Parathyroid adenoma (tissue), 2 donors: ENCODE data around the gene RPL37.
"Not testable (repeated sequence)": the region's sequence is repeated elsewhere in the genome, so short reads cannot be mapped to it uniquely, and the experiment has no call there.

Experiments used
- H2AFZ ChIP-seq: fragments of 300-600 bp; sonication (generic); one replicate; pipeline ENCODE4 v1.7.0; 2017; ENCODE audit warnings: antibody characterized with exemption, mild to moderate bottlenecking
- H3K27ac ChIP-seq: fragments of 300-600 bp; sonication (generic); one replicate; pipeline ENCODE4 v1.7.0; 2017
- H3K27me3 ChIP-seq: fragments of 300-600 bp; sonication (generic); one replicate; pipeline ENCODE4 v1.7.0; 2017; ENCODE audit warnings: low read length; ENCODE audit not compliant: control insufficient read depth, insufficient read depth
- H3K36me3 ChIP-seq: fragments of 300-600 bp; sonication (generic); one replicate; pipeline ENCODE4 v1.7.0; 2017; ENCODE audit warnings: low read length; ENCODE audit not compliant: control insufficient read depth, insufficient read depth
- H3K4me1 ChIP-seq: fragments of 300-600 bp; sonication (generic); one replicate; pipeline ENCODE4 v1.7.0; 2017; ENCODE audit warnings: control low read depth
- H3K4me2 ChIP-seq: fragments of 300-600 bp; sonication (generic); one replicate; pipeline ENCODE4 v1.7.0; 2017; ENCODE audit warnings: low read length
- H3K4me3 ChIP-seq: fragments of 300-600 bp; sonication (generic); one replicate; pipeline ENCODE4 v1.7.0; 2017; ENCODE audit warnings: low read depth, low read length
- H3K79me2 ChIP-seq: fragments of 300-600 bp; sonication (generic); one replicate; pipeline ENCODE4 v1.7.0; 2017; ENCODE audit warnings: control low read depth
- H3K9ac ChIP-seq: fragments of 300-600 bp; sonication (generic); one replicate; pipeline ENCODE4 v1.7.0; 2017; ENCODE audit warnings: mild to moderate bottlenecking
- H3K9me3 ChIP-seq: fragments of 300-600 bp; sonication (generic); one replicate; pipeline ENCODE4 v1.7.0; 2017; ENCODE audit warnings: low read length; ENCODE audit not compliant: control insufficient read depth
- CTCF ChIP-seq: fragments of 300-600 bp; sonication (generic); IDR thresholded peaks from one replicate; pipeline ENCODE4 v1.7.0; 2017; ENCODE audit warnings: antibody characterized with exemption, mild to moderate bottlenecking
- donor health status: primary hyperparathyroidism.

RPL37 gene

DNA sequence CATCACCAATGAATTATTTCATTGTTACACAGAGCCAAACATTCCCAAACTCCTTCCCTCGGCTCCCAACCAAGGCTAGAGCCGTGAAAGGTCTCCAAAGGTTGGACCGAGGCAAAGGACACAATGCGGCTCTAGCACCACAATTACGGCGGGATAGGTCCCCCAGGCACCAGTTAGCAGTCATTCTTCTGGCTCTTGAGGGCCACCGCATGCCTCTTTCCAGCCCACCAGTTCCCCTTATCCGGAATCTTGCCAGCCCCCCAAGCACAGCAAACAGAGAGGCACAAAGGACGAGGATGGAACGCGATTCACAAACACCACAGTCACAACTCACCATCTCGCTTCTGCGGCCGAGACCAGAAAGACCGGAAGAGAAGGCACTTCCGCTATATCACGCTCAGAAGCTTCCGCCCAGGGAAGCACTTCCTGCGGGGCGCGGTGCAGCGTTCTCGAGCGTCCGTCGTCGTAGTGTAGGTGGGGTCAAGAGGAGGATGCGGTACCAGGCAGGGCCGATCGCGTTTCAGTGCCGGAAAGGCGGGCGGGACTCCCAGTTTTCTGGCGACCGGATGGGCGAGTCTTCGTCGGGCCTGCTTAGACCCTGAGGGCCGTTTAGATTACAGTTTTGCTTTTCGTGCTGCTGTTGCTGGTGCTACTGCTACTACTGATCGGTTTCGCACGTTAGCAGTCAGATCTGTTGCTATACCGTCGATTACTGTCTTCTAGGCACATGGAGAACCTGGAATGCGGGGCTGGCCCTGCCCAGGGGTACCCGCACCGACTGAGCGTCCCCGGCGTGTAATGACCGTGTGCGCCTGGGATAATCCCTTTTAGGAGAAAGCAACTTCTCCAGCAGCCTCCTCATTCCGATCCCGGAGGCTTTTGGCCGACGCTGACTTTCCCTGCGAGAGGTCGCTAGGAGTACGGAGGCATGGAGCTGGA lies at the start of gene RPL37:
Gene RPL37, minus strand, starts transcription at position 374 of the 939 bp plus-strand sequence. Its CDS starts 37 bp downstream, at position 337.
- peak within 1 kb of the TSS; percentile 84 for H3K4me2 ChIP-seq
- no peaks in the 10 kb centered on the region for H3K9me3 ChIP-seq
- no peak for TF ChIP-seq CTCF
- H3K9ac ChIP-seq = peak within 1 kb of the TSS; percentile 81
- peak within 1 kb of the TSS; percentile 90 for H3K27ac ChIP-seq
- peak within 1 kb of the TSS; percentile 86 for H3K4me3 ChIP-seq
- peak within 1 kb of the TSS; percentile 96 for H2AFZ ChIP-seq
- H3K36me3 ChIP-seq = no peaks in the 10 kb centered on the region
- H3K79me2 ChIP-seq = no peaks in the 10 kb centered on the region
- peaks cover 12% of the 10 kb centered on the region for H3K4me1 ChIP-seq
- no peaks in the 10 kb centered on the region for H3K27me3 ChIP-seq

DNA sequence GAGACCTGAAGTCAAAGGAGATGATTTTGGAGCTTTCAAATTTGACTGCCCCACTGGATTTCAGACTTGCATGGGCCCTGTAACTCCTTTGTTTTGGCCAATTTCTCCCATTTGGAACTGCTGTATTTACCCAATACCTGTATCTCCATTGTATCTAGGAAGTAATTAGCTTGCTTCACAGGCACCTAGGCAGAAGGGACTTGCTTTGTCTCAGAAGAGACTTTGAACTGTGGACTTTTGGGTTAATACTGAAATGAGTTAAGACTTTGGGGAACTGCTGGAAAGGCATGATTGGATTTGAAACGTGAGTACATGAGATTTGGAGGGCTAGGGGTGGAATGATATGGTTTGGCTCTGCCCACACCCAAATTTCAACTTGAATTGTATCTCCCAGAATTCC lies 48.0 kb upstream of the RPL37 start:
- not testable (repeated sequence) for H3K9ac ChIP-seq, H3K4me1 ChIP-seq, H3K36me3 ChIP-seq, H2AFZ ChIP-seq, H3K27me3 ChIP-seq, H3K4me3 ChIP-seq, H3K9me3 ChIP-seq, H3K79me2 ChIP-seq, H3K4me2 ChIP-seq, H3K27ac ChIP-seq

DNA sequence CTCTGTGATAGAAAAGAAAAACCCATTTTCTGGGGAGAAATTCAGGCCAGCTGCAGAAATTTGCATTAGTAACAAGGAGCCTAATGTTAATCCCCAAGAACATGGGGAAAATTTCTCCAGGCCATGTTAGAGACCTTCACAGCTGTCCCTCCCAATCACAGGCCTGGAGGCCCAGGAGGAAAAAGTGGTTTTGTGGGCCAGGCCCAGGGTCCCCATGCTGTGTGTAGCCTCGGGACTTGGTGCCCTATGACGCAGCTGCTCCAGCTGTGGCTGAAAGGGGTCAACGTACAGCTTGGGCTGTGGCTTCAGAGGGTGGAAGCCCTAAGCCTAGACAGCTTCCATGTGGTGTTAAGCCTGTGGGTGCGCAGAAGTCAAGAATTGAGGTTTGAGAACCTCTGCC lies 47.3 kb upstream of the RPL37 start:
- no peak for TF ChIP-seq CTCF
- Histone ChIP-seq H3K27ac (no peak overlapping the region), H2AFZ (no peak overlapping the region)

GRCh38 chr5:40879163-40879942 lies 44.3 kb upstream of the RPL37 start:
- no peak overlapping the region for H3K9ac ChIP-seq
- H3K4me1 ChIP-seq = no peaks in the 10 kb centered on the region
- H3K9me3 ChIP-seq = no peaks in the 10 kb centered on the region
- peak overlapping the region; percentile 4 for H2AFZ ChIP-seq
- H3K4me2 ChIP-seq = no peak overlapping the region
- H3K27me3 ChIP-seq = no peaks in the 10 kb centered on the region
- no peak overlapping the region for H3K4me3 ChIP-seq
- no peaks in the 10 kb centered on the region for H3K79me2 ChIP-seq
- H3K36me3 ChIP-seq = no peaks in the 10 kb centered on the region
- no peak overlapping the region for H3K27ac ChIP-seq
- peak; percentile 62 for TF ChIP-seq CTCF

More for the DNA sequence above, 47.3 kb upstream of the RPL37 start:
- no peak overlapping the region for H3K4me2 ChIP-seq
- H3K79me2 ChIP-seq = no peaks in the 10 kb centered on the region
- no peak overlapping the region for H3K4me3 ChIP-seq
- H3K9ac ChIP-seq = no peak overlapping the region
- H3K9me3 ChIP-seq = no peaks in the 10 kb centered on the region
- no peaks in the 10 kb centered on the region for H3K27me3 ChIP-seq
- H3K4me1 ChIP-seq = no peaks in the 10 kb centered on the region
- H3K36me3 ChIP-seq = no peaks in the 10 kb centered on the region

- no peak overlapping the region for H3K27ac ChIP-seq
- no peaks in the 10 kb centered on the region for H3K27me3 ChIP-seq
- H3K9me3 ChIP-seq = no peaks in the 10 kb centered on the region
- no peaks in the 10 kb centered on the region for H3K36me3 ChIP-seq
- TF ChIP-seq CTCF = no peak
- H3K4me2 ChIP-seq = no peak overlapping the region
- no peak overlapping the region for H3K9ac ChIP-seq
- H3K79me2 ChIP-seq = no peaks in the 10 kb centered on the region
- no peak overlapping the region for H3K4me3 ChIP-seq
- H2AFZ ChIP-seq = no peak overlapping the region
- no peaks in the 10 kb centered on the region for H3K4me1 ChIP-seq
Observed at GRCh38 chr5:40877371-40877988, 42.5 kb upstream of the RPL37 start.
